Measurements from ENCODE around the gene C11orf58. TPM values are rescaled to one million over a fixed set of nuclear protein-coding genes. Genes with fewer than 3 reads are reported as not detected.

Gene C11orf58
- total RNA-seq, 2 donors from 2014 or later: 162 to 183 TPM

- no peak overlapping the region for H3K4me3 Mint-ChIP-seq
- H3K27ac Mint-ChIP-seq: no peak overlapping the region
- Histone ChIP-seq H3K36me3 (ENCODE audit: control insufficient read depth, insufficient read depth, low read length) (peaks cover 9% of the 10 kb centered on the region), H3K4me1 (ENCODE audit: control insufficient read depth, insufficient read depth, low read length) (peaks cover 21% of the 10 kb centered on the region), H3K9ac (ENCODE audit: extremely low read depth, low read length, poor library complexity, severe bottlenecking) (no peak overlapping the region), H3K4me3 (ENCODE audit: low read length) (no peak overlapping the region), H3K27ac (ENCODE audit: low read depth, low read length) (no peak overlapping the region), H3K27me3 (ENCODE audit: control insufficient read depth, insufficient read depth, low read length, poor library complexity, severe bottlenecking) (no peaks in the 10 kb centered on the region), H3K9me3 (ENCODE audit: control insufficient read depth, low read length) (no peaks in the 10 kb centered on the region)
- no peaks in the 10 kb centered on the region for H3K9me3 Mint-ChIP-seq
- no peak for TF ChIP-seq CTCF (conservative IDR thresholded peaks at IDR 0.05)
- H3K4me1 Mint-ChIP-seq: peaks cover 48% of the 10 kb centered on the region
- no peaks in the 10 kb centered on the region for H3K27me3 Mint-ChIP-seq (ENCODE audit: insufficient read depth)
- no CpG with 5 or more reads among the region's 1 CpG for WGBS, 2 experiments (ENCODE audit: insufficient coverage in 1 of 2, insufficient read length in 1 of 2)
- H3K36me3 Mint-ChIP-seq (ENCODE audit: low read depth): peaks cover 8% of the 10 kb centered on the region
- DNase-seq: no peak
Measured at GRCh38 chr11:16799221-16799620, 60.8 kb downstream of the C11orf58 start.

- no peak for TF ChIP-seq CTCF (conservative IDR thresholded peaks at IDR 0.05)
- peaks cover 7% of the 10 kb centered on the region for H3K36me3 Mint-ChIP-seq (ENCODE audit: low read depth)
Measured at GRCh38 chr11:16799890-16800289, 61.4 kb downstream of the C11orf58 start.

GRCh38 chr11:16800382-16800781, 61.9 kb downstream of the C11orf58 start:
- Histone ChIP-seq H3K4me3 (ENCODE audit: low read length) (no peak overlapping the region), H3K36me3 (ENCODE audit: control insufficient read depth, insufficient read depth, low read length) (peaks cover 6% of the 10 kb centered on the region), H3K27ac (ENCODE audit: low read depth, low read length) (no peak overlapping the region), H3K9me3 (ENCODE audit: control insufficient read depth, low read length) (no peaks in the 10 kb centered on the region), H3K27me3 (ENCODE audit: control insufficient read depth, insufficient read depth, low read length, poor library complexity, severe bottlenecking) (no peaks in the 10 kb centered on the region), H3K9ac (ENCODE audit: extremely low read depth, low read length, poor library complexity, severe bottlenecking) (no peak overlapping the region), H3K4me1 (ENCODE audit: control insufficient read depth, insufficient read depth, low read length) (peaks cover 17% of the 10 kb centered on the region)
- no peak for DNase-seq
- peaks cover 7% of the 10 kb centered on the region for H3K36me3 Mint-ChIP-seq (ENCODE audit: low read depth)
- peak overlapping the region; percentile 54 for H3K27ac Mint-ChIP-seq
- H3K4me3 Mint-ChIP-seq: no peak overlapping the region
- no peaks in the 10 kb centered on the region for H3K27me3 Mint-ChIP-seq (ENCODE audit: insufficient read depth)
- peaks cover 48% of the 10 kb centered on the region for H3K4me1 Mint-ChIP-seq
- H3K9me3 Mint-ChIP-seq: no peaks in the 10 kb centered on the region
- no peak for TF ChIP-seq CTCF (conservative IDR thresholded peaks at IDR 0.05)

More at GRCh38 chr11:16799890-16800289, 61.4 kb downstream of the C11orf58 start:
- H3K4me3 Mint-ChIP-seq: no peak overlapping the region
- peak overlapping the region; percentile 84 for H3K27ac Mint-ChIP-seq
- H3K27me3 ChIP-seq (ENCODE audit: control insufficient read depth, insufficient read depth, low read length, poor library complexity, severe bottlenecking): no peaks in the 10 kb centered on the region
- peaks cover 9% of the 10 kb centered on the region for H3K36me3 ChIP-seq (ENCODE audit: control insufficient read depth, insufficient read depth, low read length)
- H3K9me3 Mint-ChIP-seq: no peaks in the 10 kb centered on the region
- H3K4me1 Mint-ChIP-seq: peaks cover 50% of the 10 kb centered on the region
- no peak overlapping the region for H3K27ac ChIP-seq (ENCODE audit: low read depth, low read length)
- H3K27me3 Mint-ChIP-seq (ENCODE audit: insufficient read depth): no peaks in the 10 kb centered on the region
- H3K4me1 ChIP-seq (ENCODE audit: control insufficient read depth, insufficient read depth, low read length): peaks cover 18% of the 10 kb centered on the region
- H3K4me3 ChIP-seq (ENCODE audit: low read length): no peak overlapping the region
- DNase-seq: no peak
- no peak overlapping the region for H3K9ac ChIP-seq (ENCODE audit: extremely low read depth, low read length, poor library complexity, severe bottlenecking)
- no peaks in the 10 kb centered on the region for H3K9me3 ChIP-seq (ENCODE audit: control insufficient read depth, low read length)

Data from endodermal cell (in vitro differentiated cells).